ENCODE results near the gene NTPCR.
"Not testable (repeated sequence)": the region's sequence is repeated elsewhere in the genome, so short reads cannot be mapped to it uniquely, and the experiment has no call there.

NTPCR gene, protein sequence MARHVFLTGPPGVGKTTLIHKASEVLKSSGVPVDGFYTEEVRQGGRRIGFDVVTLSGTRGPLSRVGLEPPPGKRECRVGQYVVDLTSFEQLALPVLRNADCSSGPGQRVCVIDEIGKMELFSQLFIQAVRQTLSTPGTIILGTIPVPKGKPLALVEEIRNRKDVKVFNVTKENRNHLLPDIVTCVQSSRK

DNA sequence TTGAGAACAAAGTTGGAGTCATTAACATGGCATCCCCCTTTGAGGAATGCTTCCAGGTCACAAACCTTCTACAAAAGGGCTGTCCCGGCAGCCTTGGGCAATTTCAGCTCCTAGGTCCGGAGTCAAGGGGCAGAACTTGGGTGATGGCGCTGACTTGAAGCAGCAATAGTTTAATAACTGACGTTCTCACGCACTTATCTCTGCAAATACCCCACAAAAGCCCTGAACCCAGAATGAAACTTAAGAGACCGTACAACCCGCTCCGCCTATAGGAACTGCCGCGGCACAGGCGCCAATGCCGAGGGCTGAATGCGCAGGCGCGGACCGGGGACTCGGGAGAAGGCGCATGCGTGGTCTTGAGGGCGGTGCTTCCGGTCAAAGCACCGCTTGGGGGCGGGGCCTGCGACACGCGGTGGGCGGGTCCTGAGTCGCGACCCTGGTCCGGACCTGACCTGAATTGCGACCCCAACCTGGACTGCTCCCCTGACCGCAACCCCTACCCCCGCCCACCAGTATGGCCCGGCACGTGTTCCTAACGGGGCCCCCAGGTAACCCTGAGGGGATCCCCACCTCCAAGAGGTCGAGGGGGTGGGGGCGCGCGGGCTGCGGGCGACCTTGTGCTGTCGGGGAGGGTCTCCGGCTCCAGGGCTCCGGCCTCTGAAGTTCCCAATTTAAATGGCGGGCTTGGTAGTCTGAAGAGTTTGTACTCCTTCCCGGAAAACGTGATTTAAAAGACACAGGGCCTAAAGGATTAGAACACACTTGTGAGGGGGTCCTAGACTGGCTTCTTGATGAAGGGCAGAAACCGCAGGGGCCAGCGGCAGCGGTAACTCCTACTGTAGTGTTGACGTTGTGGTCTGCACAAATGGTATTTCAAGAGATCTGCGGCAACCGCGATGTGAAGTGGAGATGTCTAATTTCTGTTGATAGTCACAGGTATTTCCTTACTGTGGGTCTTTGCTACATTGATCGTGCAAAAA, at the start of gene NTPCR:
TSS of gene NTPCR (plus strand) at position 415 of the 980 bp plus-strand sequence. CDS start at position 515, 100 bp downstream.
- DNase-seq (ENCODE audit: low read depth) = peak; percentile 94

DNA sequence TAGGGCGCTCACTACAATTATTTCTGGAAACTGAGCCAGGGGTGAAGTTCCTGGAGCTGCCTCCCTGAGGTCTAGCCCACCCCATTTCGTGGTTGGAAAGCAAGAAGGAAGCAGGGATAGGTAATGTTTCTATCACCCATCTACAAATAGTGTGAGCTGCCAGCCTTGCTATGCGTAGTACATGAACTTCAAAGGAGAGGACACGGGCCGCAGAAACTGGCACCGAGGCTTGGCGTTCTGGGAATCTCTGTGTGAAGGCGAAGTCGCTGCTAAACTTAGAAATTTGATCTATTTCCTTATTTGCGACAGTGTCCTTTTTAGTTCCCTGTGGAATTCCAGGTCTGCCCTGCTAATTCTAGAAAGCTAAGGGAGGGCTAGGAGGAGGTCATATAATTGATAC, 49.6 kb upstream of the NTPCR start:
- no peak for DNase-seq (ENCODE audit: low read depth)

DNA sequence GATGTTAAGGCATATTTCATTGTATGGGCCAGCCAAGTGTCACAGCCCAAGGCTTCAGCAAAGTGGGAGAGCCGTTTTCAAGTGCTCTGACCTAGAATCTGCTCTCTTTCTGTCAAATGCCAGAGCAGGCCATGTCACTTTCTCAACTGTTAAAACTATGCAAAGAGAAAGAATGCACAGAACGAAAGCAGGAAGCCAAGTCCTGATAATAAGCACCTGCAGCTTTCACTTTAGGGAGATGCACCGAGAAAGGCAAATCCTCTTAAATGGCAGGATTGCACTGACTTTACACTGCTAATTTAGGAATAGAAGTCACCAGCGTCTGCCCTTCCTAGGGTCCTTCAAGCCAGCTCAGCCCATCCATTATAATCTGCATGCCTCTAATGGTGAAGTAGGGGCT, 49.2 kb upstream of the NTPCR start:
- no peak for DNase-seq (ENCODE audit: low read depth)

DNA sequence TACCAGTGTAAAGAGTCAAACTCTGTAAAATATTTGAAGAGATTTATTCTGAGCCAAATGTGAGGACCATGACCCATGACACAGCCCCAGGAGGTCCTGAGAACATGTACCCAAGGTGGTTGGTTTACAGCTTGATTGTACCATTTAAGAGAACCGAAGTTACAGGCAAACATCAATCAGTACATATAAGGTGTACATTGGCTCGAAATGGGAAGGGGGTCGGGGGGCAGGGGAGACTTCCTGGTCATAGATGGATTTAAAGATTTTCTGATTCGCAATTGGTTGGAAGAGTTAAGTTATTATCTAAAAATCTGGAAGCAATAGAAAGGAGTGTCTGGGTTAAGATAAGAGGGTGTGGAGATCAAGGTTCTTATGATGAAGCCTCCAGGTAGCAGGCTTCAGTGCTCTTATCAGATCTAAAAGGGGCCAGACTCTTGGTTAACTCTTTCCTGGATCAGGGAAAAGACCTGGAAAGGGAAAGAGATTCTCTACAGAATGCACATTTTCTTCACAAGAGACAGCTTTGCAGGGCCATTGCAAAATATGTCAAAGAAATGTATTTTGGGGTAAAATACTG, 47.5 kb upstream of the NTPCR start:
- no peak for DNase-seq (ENCODE audit: low read depth)

DNA sequence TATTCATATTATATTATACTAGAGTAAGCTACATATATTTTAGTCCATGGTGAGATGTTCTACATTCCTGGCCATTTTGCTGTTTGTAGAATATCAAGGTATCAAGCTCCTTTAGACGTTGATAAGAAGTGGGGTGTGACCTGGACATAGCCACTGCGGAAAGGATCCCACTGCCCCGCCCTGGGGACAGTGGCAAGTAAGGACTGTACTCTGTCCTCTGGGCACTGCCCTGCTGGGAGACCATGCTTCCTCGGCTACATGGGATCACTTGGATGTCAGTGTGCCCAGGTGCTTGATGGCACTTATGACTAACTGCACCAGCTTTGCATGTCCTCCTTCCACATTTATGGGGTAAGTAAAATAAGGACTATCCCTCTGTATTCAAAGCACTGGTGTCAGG, 46.3 kb upstream of the NTPCR start:
- no peak for DNase-seq (ENCODE audit: low read depth)

DNA sequence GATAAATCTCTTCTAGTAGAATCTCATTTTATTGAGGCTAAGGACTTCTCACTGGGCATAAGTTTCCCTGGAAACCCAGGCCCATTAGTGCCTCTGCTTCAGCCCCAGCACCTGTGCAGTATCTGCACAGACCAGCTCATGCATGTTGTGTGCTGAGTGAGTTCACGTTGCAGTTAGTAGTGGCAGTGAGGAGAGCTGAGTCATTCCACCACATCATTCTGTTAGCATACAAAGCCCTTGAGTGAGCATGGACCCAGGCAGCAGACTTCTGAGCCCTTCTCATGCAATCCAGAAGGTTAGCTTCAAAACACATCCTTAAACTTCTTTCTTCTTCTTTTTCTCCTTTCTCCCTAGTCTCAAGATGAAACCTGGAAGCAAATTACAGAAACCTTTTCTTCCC, 45.8 kb upstream of the NTPCR start:
- no peak for DNase-seq (ENCODE audit: low read depth)

DNA sequence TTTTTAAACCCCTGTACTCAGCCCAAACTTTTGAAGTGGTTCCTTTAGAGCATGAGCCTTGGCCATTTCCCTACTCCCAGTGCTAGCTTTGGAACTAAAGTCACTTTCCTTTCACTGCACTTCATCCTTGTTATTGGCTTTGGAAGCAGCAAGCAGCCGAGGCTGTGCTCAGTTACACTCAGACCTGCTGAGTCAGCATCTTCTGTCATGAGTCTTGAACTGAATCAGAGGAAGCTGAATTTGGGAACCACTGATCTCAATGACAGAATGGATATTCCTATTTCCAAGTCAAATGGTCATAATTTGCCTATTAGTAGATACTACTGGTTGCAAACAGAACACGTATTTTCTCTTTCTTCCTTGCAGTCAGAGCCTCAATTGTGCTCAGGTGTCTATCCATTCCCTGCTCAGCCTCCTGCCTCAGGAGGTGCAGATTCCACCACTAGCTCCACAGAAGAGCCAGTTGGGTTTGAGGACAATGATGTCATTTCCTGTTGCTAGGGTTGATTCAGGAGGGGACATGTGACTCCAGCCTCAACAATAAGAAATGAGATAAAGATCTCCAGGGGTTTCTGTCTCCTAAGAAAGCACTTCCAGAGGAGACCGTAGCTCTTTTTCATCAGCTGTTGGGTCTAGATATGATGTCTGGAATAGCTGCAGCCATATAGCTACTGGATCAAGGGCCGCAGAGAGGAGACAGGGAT, 44.9 kb upstream of the NTPCR start:
- DNase-seq (ENCODE audit: low read depth) = no peak

DNA sequence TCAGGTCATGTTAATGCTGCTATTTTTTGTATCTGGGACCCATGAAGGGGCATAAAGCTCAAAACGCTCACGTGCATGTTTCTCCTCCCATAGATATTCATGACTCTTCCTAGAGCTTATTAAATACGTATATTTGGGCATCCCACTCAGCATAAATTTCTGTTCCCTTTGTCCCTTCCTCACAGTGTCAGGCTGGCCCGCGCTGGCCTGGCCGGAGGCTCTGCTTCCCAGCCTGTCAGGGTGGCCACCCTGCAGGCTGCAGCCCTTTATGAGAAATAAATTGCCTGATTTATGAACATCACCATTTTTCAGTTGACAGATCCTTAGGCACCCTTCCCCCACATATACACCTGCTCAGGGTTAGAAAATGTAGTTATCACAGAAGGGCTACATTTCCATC, 44.0 kb upstream of the NTPCR start:
- DNase-seq (ENCODE audit: low read depth) = no peak

DNA sequence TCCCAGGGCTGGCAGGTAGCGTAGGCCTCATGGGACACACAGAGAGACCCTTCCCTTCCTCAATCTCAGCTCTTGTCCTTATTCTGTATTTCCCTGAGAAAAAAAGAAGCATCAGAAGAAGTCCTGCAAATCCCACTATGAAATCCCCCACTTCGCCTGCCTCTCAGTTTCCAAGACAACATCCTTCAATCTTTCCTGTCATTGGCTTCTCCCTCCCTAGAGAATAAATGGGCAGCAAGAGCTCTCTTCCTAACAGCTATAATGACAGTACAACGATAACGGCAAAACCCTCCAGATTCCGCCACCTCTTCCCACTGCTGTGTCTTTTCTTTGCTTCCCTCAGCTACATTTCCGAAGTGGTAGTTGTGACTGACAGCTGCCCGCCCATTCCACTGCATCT, 41.6 kb upstream of the NTPCR start:
- no peak for DNase-seq (ENCODE audit: low read depth)

DNA sequence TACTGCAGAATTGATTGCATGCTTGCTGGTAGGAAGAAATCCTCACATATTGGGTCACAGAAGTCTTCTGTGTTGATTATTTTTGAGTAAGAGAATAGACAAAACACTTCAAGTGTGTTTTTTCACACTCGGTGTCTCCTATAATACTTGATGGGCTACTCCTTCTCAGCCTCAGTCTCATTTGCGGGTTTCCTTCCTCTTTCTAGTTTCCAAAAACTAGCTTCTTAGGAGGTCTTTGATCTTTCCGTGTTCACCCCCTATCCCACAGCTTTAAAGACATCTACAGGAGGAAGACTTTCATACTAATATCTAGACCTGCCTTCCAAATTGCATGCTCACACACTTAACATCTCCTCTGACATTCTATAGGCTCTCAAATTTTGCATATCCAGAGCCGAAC, 40.7 kb upstream of the NTPCR start:
- no peak for DNase-seq (ENCODE audit: low read depth)

DNA sequence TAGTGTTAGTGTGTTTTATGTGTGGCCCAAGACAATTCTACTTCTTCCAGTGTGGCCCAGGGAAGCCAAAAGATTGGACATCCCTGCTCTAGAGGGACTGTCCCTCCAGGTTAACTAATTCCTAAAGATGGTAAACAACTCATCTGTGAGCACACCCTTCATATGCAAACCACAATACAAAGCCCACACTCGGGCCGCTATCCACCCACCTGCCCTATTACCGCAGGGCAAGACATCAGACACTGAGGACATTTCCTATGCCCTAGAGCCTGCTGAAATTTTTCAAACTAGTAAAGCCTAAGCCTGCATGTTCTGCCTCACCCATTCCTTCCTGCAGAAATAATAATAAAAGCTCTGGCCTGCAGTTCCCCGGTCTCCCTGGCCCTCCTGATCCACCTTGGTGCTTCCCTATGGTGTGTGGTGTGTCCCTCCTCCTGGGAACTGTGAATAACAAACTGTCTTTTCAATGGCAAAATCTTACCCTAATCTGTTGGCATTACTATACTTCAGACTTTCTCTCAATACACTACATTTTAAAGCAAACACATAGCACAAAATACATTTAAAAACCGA, 39.3 kb upstream of the NTPCR start:
- DNase-seq (ENCODE audit: low read depth) = no peak

DNA sequence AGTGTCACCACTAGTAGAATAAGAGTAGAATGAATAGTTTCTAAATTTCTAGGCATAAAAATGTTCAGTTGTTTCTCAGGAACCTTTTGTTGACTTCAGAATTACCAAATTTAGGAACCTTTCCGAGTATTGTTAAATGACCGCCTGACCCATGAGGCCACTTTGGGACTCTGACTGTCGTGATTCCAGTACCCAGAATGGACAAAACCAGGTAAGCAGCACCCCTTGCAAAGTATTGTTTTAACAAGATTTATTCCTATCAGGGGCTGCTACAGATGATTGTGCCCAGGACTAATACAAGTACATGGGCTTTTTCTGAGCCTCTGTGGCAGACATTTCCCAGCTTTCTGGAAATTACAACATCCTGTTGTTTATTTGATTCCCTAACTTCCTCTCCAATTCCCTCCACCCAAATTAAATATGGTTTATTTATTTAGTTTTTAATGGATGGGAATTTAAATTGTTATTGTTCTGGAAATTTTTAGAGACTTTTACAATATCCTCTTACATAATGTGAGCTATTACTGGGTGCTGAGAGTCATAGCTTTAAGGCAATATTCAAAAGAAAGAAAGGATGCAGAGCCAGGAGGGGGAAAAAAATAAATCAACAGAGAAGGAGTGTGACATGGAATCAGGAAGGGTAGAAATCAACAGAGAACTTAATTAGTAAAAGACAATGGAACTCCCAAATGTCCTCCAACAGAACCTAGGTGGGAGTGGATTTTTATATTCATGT, 37.4 kb upstream of the NTPCR start:
- no peak for DNase-seq (ENCODE audit: low read depth)

DNA sequence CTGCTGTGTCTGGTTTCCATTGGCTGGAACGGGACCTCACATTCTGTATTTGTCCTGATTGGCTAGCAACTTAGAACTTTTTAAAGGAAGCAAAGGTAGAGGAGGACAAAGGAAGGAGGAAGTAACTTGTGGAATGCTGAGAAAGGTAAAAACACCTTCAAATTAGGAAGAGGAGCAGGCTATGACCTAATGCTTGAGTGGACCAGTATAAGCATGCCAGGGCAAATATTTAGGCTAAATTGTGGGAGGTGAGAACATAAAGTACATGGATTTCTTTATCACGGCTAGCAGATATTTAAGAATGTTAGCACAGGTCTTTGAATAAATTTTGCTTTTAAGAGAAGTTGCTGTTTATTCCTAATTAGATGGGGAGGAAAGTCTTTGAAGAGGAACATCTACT, 36.1 kb upstream of the NTPCR start:
- not testable (repeated sequence) for DNase-seq (ENCODE audit: low read depth)

DNA sequence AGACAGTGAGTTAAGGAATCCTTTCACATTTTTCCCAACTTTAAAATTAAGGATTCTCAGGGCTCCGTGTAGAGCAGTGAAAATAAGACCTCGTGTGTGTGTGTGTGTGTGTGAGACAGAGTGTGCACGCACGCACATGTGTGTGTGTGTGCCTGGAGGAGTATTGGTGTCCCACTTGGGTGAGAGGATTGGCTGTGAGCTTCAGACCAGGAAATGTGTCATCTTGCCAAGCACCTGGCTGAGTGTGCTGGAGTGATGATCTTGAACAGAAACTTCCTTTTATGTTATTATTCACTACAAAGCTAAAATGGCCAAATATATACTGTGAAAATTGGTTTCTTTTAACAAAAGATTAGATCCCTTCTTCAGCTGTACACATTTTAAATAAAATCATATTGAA, 35.2 kb upstream of the NTPCR start:
- DNase-seq (ENCODE audit: low read depth) = no peak

DNA sequence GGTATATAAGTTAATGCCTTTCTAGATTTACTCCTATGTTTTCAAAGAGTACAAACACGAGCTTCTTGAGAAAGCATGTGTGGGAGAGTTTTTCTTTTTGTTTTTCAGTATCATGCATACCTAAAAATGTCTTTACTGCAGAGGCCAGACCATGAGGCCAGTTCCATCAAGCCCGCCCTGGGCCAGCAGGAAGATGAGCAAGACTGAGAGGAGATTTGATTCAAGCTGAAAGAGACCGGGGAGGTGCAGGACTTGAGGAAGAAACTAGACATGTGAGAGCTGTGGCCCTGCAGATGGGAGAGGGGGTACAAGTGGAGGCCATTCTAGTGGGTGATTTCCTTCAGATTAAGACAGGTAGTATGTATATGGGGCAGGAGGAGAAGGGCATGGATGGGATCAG, 33.4 kb upstream of the NTPCR start:
- DNase-seq (ENCODE audit: low read depth) = no peak

DNA sequence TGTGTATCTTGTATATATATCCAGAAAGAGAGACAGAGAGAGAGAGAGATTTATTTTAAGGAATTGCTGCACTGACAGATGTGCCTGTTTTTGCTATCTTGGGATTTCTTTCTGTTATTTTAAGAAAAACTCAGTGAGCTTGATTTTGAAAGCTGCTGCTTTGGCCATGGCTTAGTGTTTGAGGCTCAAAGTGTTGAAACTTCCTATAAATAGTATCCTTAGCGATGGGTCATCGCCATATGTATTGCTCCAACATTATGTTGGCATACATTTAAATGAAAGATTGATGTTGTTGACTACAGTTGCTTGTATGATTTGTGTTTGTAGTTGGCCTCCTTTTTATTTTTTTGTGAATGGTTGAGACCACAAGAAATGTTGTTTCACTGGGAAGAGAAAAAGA, 29.0 kb upstream of the NTPCR start:
- no peak for DNase-seq (ENCODE audit: low read depth)

DNA sequence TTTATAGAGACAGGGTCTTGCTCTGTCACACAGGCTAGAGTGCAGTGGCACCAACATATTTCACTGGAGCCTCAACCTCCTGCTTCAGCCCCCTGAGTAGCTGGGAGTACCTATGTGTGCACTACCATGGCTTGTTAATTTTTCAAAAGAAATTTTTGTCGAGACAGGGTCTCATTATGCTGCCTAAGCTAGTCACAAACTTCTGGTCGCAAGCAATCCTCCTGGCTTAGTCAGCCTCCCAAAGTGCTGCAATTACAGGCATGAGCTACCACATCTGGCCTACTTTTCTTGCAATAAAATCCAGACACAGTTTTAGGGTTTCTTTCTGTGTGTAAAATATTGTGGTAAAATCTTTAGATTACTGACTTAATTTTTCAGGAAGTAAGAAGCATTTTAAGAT, 27.9 kb upstream of the NTPCR start:
- DNase-seq (ENCODE audit: low read depth) = no peak

DNA sequence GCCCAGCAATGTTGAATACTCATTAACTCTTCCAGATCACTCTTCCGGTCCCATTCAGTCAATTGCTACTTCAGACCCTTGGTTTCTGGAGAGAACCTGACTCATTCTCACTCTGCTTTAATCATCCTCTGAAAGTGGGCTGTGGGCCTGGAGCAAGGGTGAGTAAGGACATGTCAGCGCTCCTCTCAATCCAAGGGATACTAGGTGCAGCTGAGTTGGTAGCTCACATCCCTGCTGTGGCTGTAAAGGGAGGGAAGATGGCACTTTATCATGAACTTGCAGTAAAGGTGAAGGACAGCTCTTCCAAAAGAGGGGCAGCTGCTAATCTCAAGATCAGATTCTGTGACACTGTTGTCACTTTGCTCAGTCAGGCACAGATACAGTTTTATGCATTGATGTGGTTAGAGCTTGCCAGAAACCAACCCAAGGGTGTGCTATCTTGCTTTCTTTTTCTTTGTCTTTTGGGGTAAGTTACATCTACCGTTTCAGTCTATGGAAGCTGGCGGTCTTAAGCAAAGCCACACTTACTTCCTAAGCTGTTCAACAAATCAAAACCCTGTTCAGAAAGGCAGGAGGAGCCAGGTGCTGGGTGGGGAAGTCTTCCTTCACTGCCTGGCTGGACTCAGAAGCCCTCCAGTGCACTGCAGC, 26.5 kb upstream of the NTPCR start:
- no peak for DNase-seq (ENCODE audit: low read depth)

DNA sequence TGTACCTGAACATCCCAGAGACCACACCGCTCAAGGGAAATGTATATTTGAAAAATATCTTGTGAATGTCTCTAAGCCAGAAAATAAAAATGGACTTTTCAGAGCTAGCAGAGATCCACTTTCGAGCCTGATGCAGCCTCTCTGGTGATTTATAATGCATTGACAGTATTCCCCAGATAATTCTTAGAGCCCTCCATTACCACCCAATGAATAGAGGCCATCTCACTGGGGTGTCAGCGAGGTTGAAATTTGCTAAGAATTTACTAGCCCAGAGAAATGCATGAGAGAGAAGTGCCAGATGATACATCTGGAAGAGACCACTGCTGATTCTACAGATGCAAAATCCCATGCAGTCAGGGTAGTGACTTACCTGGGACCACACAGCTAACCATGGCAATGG, 25.5 kb upstream of the NTPCR start:
- no peak for DNase-seq (ENCODE audit: low read depth)

DNA sequence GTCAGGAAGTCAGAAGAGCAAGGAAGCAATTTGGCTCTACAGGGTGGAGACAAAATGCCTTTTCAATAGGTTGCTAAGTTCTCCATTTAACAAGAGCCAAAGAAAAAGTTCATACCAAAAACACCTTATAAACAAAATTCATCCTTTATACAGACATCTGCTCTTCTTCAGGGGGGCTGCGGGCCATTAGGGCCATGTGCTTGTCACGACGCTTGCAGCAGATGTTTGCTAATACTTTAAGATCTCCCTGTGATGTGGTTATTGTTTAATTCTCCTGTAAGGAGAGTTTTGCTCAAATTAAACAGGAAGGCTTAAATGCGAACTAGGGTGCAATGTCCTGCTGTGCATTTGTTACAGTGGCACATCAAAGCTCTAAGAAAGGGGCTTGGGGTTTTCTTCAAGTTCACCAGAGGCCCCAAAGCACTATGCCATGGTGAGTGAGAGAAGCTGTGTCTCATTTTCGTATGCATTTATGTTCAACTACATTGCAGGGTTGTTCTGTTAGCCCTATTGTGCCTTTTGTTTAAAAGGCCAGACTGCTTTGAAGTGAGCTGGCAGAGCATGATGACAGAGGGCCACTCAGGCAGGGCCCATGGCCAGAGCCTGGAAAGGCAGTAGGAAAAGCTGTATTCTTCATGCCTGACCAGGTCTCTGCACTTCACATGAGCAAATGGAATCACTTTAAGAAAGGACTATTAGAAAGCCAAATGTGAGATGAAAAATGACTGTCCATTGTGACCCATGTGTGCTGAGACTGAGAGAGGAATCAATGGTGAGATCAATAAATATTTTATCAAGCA, 24.8 kb upstream of the NTPCR start:
- DNase-seq (ENCODE audit: low read depth) = no peak
